Subcutaneous adipose tissue (tissue), 4 donors: ENCODE data around the gene FOXD1. TPM values are rescaled to one million over a fixed set of nuclear protein-coding genes. Genes with fewer than 3 reads are reported as not detected.

Source experiments
- CTCF ChIP-seq: fragments of 450-650 bp; IDR thresholded peaks from one replicate; pipeline ENCODE4 v1.5.1; 2016; ENCODE audit warnings: low read depth, mild to moderate bottlenecking, control low read depth, antibody characterized with exemption, moderate library complexity
- total RNA-seq, 4 donors: library from RNA; depleted of rRNA; stranded (reverse); fragments of >200 nt; gene quantifications; one replicate each; pipeline ENCODE4 v1.1.0, GENCODE V29; 2016

The FOXD1 gene
- total RNA-seq, 4 donors from 2014 or later = 0.22 TPM; not detected in 3

GRCh38 chr5:73459366-73459765 lies 10.8 kb upstream of the FOXD1 start:
- no peak for TF ChIP-seq CTCF

- no peak for TF ChIP-seq CTCF
Measured at GRCh38 chr5:73454379-73455036, 5.9 kb upstream of the FOXD1 start.

- TF ChIP-seq CTCF = no peak
Measured at GRCh38 chr5:73452215-73452614, 3.6 kb upstream of the FOXD1 start.

GRCh38 chr5:73451224-73452130 lies 2.9 kb upstream of the FOXD1 start:
- TF ChIP-seq CTCF = no peak

DNA sequence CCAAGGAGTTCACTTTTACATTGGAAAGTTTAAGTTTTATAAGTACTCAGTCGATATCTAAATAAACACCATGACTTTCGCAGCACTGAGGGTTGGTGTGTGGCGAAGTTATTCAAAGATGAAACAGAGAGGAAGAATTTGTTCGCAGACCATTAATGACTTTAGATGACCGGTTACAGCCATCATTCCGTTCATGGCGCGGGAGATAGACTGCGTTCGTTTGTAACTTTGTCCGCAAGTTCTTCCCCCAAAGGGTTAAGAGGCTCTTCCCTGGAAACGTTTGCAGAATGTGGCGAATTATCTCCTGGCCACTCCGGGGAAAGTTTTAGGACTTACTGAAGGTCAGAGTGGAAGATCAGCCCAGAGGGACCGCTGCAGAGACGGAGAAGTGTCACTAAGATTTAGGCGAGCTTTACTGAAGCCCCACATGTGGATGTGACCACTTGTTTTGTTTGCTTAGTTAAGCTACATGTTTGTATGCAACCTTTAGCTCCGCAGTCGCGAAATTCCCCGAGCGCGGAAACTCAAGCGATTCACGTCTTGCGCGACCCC lies 2.2 kb upstream of the FOXD1 start:
- no peak for TF ChIP-seq CTCF

DNA sequence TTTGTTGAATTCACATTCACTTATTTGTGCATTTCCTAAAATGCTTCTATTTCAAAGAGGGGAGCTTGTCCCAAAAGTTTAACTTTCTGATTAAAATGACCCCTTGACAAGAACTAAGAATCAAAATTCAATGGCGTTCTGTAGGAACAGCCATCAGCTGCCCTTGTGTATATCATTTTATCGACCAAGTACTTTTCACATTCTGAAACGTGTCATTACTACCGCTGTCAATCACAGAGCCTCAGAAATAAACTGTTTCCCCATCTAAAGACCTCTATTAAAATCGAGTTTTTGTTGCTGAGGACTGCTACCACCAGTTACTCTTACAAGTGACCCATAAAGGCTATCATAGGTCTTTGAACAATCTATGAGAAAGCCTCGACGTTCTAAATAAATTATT lies 1.6 kb upstream of the FOXD1 start:
- no peak for TF ChIP-seq CTCF
